Left kidney (tissue), 2 donors: ENCODE data around the gene CUZD1. TPM values are rescaled to one million over a fixed set of nuclear protein-coding genes. Genes with fewer than 3 reads are reported as not detected.

Source experiments
- DNase-seq: peaks from one replicate; pipeline ENCODE4 v3.0.0-alpha.2; 2013
- polyA plus RNA-seq: library from polyadenylated mRNA; unstranded; fragments of 120-200 nt; gene quantifications from one replicate; pipeline ENCODE4 v1.2.1, GENCODE V29; 2013; ENCODE audit not compliant: insufficient read length

Gene CUZD1
- polyA plus RNA-seq, 1 donor, result 2.1 TPM

DNA sequence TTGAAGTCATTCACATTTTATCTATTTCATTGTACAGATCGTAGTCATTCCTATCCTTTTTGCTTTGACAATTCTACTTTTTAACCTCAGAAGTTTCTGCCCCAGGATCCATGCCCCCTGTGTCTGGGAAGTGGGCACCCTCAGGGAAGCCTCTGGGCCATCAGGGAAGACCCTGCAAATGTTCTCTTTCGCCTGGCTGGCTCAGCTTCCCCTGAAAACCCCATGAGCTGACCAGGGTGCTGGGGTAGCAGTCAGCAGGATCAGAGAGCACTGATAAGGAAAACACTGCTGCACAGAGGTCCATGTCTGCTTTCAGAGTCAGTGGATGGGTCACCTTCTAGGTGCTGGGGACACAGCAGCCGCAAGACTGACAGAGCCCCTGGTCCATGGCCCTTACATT lies 23.8 kb downstream of the CUZD1 start:
- DNase-seq, result no peak

DNA sequence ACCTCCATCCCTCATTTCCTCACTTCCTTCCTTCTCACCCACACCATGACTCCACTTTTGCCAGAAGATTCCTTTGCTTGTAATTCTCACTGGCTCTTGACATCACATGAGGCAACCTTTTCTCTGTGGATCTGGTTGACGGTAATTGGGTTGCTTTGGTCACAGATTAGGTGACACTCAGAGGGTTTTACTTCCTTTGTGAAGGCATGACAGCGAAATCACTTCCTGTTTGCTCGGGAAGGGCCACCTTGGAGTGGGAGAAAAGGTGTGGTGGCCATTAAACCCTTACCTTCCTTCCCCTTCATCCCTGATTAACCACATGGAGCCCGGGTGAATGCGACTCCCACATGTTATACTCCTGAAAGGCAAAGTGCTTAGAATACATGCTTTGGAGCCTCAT lies 30.2 kb downstream of the CUZD1 start:
- no peak for DNase-seq

- DNase-seq, result no peak
Observed at GRCh38 chr10:122814493-122814892, 31.2 kb downstream of the CUZD1 start.

DNA sequence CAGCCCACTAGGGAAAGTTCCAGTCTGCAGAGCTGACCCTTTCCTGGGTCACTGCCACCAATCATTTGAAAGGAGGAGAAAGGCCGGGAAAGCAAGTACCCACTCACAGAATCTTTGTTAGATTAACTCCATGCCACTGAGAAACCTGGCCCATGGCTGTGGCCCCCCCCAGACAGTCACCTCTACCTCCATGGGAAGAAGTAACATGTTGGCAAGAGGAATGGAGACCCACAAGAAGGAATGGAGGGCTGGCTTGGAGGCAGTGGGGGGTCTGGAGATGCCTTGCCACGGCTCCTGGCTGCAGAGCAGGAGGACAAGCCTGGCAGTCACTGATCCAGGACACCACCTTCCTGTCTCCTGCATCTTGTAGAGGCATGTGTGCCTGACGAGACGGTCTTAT lies 32.9 kb downstream of the CUZD1 start:
- no peak for DNase-seq

DNA sequence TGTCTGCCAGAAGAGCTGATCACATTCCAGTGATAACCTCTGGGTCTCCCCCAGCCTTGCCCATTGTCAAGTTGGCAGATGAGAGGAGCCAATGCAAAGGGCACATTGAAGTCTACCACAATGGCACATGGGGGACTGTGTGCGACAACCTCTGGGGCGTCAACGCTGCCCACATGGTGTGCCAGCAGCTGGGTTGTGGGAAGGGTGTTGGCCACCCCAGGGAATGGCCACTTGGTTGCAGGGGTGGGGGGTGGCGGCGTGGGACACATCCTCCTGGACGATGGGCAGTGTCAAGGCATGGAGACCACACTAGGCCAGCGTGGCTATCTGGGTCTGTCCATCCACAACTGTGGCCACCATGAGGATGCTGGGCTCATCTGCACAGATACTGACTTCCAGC lies 43.4 kb downstream of the CUZD1 start:
- DNase-seq, result no peak

DNA sequence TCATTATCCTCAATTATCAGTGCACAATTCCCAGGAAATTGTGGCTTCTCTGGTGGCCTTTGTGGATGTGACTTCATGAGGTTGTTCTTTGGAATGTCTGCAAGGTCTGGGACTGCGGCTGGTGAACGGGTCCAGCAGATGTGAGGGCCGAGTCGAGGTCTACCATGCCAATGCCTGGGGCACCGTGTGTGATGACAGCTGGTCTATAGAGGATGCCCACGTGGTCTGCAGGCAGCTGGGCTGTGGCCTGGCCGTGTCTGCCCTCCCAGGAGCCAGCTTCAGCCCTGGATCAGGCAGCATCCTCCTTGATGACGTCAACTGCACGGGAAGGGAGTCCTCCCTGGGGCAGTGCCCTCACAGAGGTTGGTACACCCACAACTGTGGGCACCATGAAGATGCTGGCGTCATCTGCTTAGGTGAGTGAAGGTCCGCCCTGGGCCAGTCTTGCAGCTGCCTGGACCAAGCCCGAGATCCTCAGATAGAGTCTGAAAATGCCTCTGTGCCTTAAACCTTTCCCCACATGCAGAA lies 46.9 kb downstream of the CUZD1 start:
- no peak for DNase-seq

DNA sequence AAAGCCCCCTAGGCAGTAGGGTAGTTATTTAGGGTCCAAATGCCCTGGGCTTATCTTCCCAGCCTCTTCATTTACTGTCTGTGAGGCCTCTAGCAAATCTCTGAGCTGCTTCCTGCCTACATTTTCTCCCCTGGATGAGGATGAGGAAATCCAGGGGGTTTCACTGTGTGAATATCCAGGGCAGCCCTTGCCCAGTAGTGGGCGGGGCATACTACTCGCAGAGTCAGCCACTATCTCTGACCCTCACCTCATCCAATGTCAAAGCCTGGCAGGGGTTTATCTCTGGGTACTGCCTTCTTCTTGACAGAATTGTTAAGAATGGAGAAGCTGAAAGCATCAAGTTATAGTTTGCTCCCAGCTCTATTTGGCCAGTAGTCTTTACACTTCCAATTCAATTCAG lies 48.9 kb downstream of the CUZD1 start:
- no peak for DNase-seq

DNA sequence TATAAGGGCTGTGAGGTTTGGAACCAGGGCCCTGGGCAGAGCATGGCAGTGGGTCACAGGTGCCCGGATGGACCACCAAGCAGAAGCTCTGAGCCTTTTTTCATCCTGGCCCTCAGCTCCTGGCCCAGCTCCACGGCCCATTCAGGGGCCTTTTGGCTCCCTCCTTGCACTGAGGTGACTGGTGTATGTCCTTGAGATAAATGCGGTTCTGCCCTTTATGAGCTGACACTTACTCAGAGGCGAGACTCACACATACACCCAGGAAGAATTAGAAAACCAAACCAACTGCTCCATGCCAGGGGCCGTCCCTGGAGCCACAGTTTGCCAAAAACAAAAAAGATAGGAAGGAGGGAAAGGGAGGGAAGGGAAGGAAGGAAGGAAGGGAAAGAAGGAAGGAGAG lies 49.7 kb downstream of the CUZD1 start:
- no peak for DNase-seq

- DNase-seq, result peak; percentile 80
Observed at GRCh38 chr10:122786269-122786668, 59.4 kb downstream of the CUZD1 start.

DNA sequence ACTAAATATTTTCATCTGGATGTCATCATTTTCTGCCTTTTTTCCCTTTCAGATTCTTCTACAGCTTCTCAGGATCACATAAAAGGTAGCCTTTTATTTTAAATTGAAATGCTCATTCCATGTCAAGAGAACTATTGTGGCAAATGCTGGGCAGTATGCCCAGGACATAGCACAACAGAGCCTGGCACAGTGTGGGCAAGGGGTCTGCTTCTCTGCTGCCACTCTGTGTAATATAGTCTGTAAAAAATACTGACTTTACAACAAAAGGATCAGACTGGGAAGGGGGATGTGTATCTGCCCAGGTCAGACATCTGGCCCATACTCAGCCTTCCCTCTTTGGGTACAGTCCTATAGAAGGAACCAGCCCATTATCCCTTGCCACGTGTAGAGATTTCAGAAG lies 62.7 kb downstream of the CUZD1 start:
- no peak for DNase-seq

Other genes with a start within 250 kb of the CUZD1 start
- not detected for gene C10orf120, start 146.0 kb downstream of the CUZD1 start, polyA plus RNA-seq
- 6.6 TPM for gene FAM24B, start 33.7 kb upstream of the CUZD1 start, polyA plus RNA-seq
- not detected for gene FAM24A, start 64.8 kb upstream of the CUZD1 start, polyA plus RNA-seq
- 24.5 TPM for gene C10orf88, start 108.4 kb upstream of the CUZD1 start, polyA plus RNA-seq
- 12.7 TPM for gene PSTK, start 134.5 kb upstream of the CUZD1 start, polyA plus RNA-seq
- gene IKZF5, start 162.9 kb upstream of the CUZD1 start, polyA plus RNA-seq, result 27.5 TPM
- gene ACADSB, start 163.1 kb upstream of the CUZD1 start, polyA plus RNA-seq, result 31.1 TPM